HCT116 (cell line): ENCODE measurements around the gene OR6X1. TPM values are rescaled to one million over a fixed set of nuclear protein-coding genes. Genes with fewer than 3 reads are reported as not detected.

Experiments
- ATAC-seq: fragments of 200-7000 bp; cut with Tn5 transposase; 2 replicates; pipeline ENCODE4 v1.9.1; 2020; ENCODE audit warnings: mild to moderate bottlenecking, moderate library complexity
- BruUV-seq: library from RNA; stranded (reverse); fragments of 400-500 nt; replicated peaks from 2 replicates; lab custom pipeline; 2021; lab: Mats Ljungman, UMichigan
- CTCF ChIA-PET: fragments of 300-600 bp; sonication (Branson Sonifier 250); formaldehyde crosslinking; loops from one replicate; lab custom pipeline; 2021; ENCODE audit warnings: antibody characterized with exemption; lab: Charles Lee
- POLR2A ChIA-PET: fragments of 300-600, 350-600 bp; sonication (Branson Sonifier 250); formaldehyde crosslinking; loops from one replicate; lab custom pipeline; 2021; ENCODE audit warnings: antibody characterized with exemption; lab: Charles Lee
- RAD21 ChIA-PET, 2 experiments: fragments of 300-600 bp; sonication (Branson Sonifier 250); formaldehyde crosslinking; loops; one replicate each; lab custom pipeline; 2023; ENCODE audit warnings: low total read pairs in 2 of 2; ENCODE audit not compliant: uncharacterized antibody in 2 of 2, unreplicated experiment in 2 of 2, low non-redundant PET in 1 of 2; lab: Charles Lee
- DNase-seq: peaks from one replicate; pipeline ENCODE4 v3.0.0-alpha.2; 2010; ENCODE audit warnings: low read depth, low spot score
- H2AFZ ChIP-seq: fragments of 200-600 bp; shearing (Covaris generic), sonication (generic); 2 replicates; pipeline ENCODE4 v1.6.1; 2017; ENCODE audit warnings: low read depth, mixed run types, mixed read lengths, antibody characterized with exemption, low read length; ENCODE audit not compliant: poor library complexity, severe bottlenecking
- H3K27ac ChIP-seq: 2 replicates; pipeline ENCODE4 v1.5.1; 2012; ENCODE audit warnings: low read depth, low read length
- H3K27me3 ChIP-seq: fragments of 200-600 bp; sonication (generic); 2 replicates; pipeline ENCODE4 v1.6.1; 2016; ENCODE audit warnings: mixed run types, low read length, mixed read lengths; ENCODE audit not compliant: insufficient read depth
- H3K36me3 ChIP-seq, 2 experiments: fragments of 200-500 bp in 1 of 2; fragments of 200-600 bp in 1 of 2; sonication (Bioruptor generic) in 1 of 2; sonication (generic) in 1 of 2; 2 replicates each; pipeline versions ENCODE4 v1.5.1 to v1.6.1; 2014 to 2016; ENCODE audit warnings: low read length in 2 of 2, inconsistent platforms in 1 of 2, mixed read lengths in 1 of 2, mixed run types in 1 of 2; ENCODE audit not compliant: insufficient read depth in 2 of 2, control insufficient read depth in 1 of 2
- H3K4me1 ChIP-seq, 2 experiments: fragments of 200-600 bp in 1 of 2; sonication (generic) in 1 of 2; 2 replicates each; pipeline versions ENCODE4 v1.5.1 to v1.6.1; 2012 to 2017; ENCODE audit warnings: low read length in 2 of 2, inconsistent platforms in 1 of 2, mild to moderate bottlenecking in 1 of 2, mixed read lengths in 1 of 2, mixed run types in 1 of 2, moderate library complexity in 1 of 2; ENCODE audit not compliant: insufficient read depth in 2 of 2, control insufficient read depth in 1 of 2
- H3K4me2 ChIP-seq: fragments of 200-600 bp; sonication (generic); 2 replicates; pipeline ENCODE4 v1.6.1; 2017; ENCODE audit warnings: mixed run types, low read length, mixed read lengths
- H3K4me3 ChIP-seq, 2 experiments: fragments of 200-600 bp in 1 of 2; sonication (generic) in 1 of 2; replicated peaks in 1 of 2; 2 replicates each; pipeline ENCODE4 v1.5.1; 2011 to 2016; ENCODE audit warnings: low read length in 2 of 2, control low read depth in 1 of 2, low read depth in 1 of 2, mild to moderate bottlenecking in 1 of 2, mixed read lengths in 1 of 2, mixed run types in 1 of 2
- H3K79me2 ChIP-seq: fragments of 200-600 bp; sonication (generic); 2 replicates; pipeline ENCODE4 v1.6.1; 2017; ENCODE audit warnings: mild to moderate bottlenecking, mixed run types, low read length, moderate library complexity, mixed read lengths; ENCODE audit not compliant: insufficient read depth
- H3K9ac ChIP-seq: fragments of 200-600 bp; sonication (generic); 2 replicates; pipeline ENCODE4 v1.6.1; 2016; ENCODE audit warnings: low read length, mixed read lengths
- H3K9me2 ChIP-seq: fragments of 200-600 bp; sonication (generic), shearing (Covaris generic); 2 replicates; pipeline ENCODE4 v1.6.1; 2017; ENCODE audit warnings: mixed run types, mild to moderate bottlenecking, moderate library complexity; ENCODE audit not compliant: insufficient read depth
- H3K9me3 ChIP-seq, 2 experiments: fragments of 200-500 bp in 1 of 2; fragments of 200-600 bp in 1 of 2; sonication (Bioruptor generic) in 1 of 2; sonication (generic) in 1 of 2; 2 replicates each; pipeline ENCODE4 v1.6.1; 2014 to 2017; ENCODE audit warnings: low read length in 2 of 2, mixed read lengths in 2 of 2, inconsistent platforms in 1 of 2, low read depth in 1 of 2, mild to moderate bottlenecking in 1 of 2, mixed run types in 1 of 2, moderate library complexity in 1 of 2; ENCODE audit not compliant: control insufficient read depth in 1 of 2, insufficient read depth in 1 of 2
- H4K20me1 ChIP-seq: fragments of 200-600 bp; sonication (generic), shearing (Covaris generic); 2 replicates; pipeline ENCODE4 v1.6.1; 2017; ENCODE audit warnings: mixed run types, mild to moderate bottlenecking, moderate library complexity; ENCODE audit not compliant: insufficient read depth
- ATF3 ChIP-seq: IDR thresholded peaks from 2 replicates; pipeline ENCODE4 v1.6.1; 2012
- CBX3 ChIP-seq: IDR thresholded peaks from 2 replicates; pipeline ENCODE4 v1.6.1; 2012; ENCODE audit warnings: low read depth
- CEBPB ChIP-seq: IDR thresholded peaks from 2 replicates; pipeline ENCODE4 v1.6.1; 2012; ENCODE audit warnings: low read depth
- CTCF ChIP-seq, 3 experiments: fragments of 200-600 bp in 1 of 3; sonication (generic) in 1 of 3; IDR thresholded peaks in 2 of 3; conservative IDR thresholded peaks in 1 of 3; 2 replicates each; pipeline ENCODE4 v1.5.1; 2012 to 2017; ENCODE audit warnings: low read depth in 2 of 3, low read length in 2 of 3, antibody characterized with exemption in 1 of 3, borderline replicate concordance in 1 of 3, control low read depth in 1 of 3, mild to moderate bottlenecking in 1 of 3, mixed read lengths in 1 of 3, mixed run types in 1 of 3, moderate library complexity in 1 of 3; ENCODE audit not compliant: insufficient read depth in 1 of 3
- EGR1 ChIP-seq: IDR thresholded peaks from 2 replicates; pipeline ENCODE4 v1.6.1; 2012; ENCODE audit warnings: low read depth
- ELF1 ChIP-seq: IDR thresholded peaks from 2 replicates; pipeline ENCODE4 v1.6.1; 2012; ENCODE audit warnings: low read depth, borderline replicate concordance
- EZH2phosphoT487 ChIP-seq: fragments of 200-600 bp; IDR thresholded peaks from 2 replicates; pipeline ENCODE4 v1.6.1; 2018; ENCODE audit warnings: antibody characterized with exemption, borderline replicate concordance
- JUND ChIP-seq: IDR thresholded peaks from 2 replicates; pipeline ENCODE4 v1.6.1; 2012
- POLR2A ChIP-seq: IDR thresholded peaks from 2 replicates; pipeline ENCODE4 v1.7.0; 2011; ENCODE audit warnings: borderline replicate concordance; ENCODE audit not compliant: insufficient read depth, insufficient read length; ENCODE audit errors: extremely low read depth
- POLR2AphosphoS5 ChIP-seq: IDR thresholded peaks from 2 replicates; pipeline ENCODE4 v1.6.1; 2011; ENCODE audit warnings: mild to moderate bottlenecking, low read depth, low read length, moderate library complexity
- RAD21 ChIP-seq: IDR thresholded peaks from 2 replicates; pipeline ENCODE4 v1.6.1; 2012; ENCODE audit warnings: low read depth, mild to moderate bottlenecking
- SIN3A ChIP-seq: IDR thresholded peaks from 2 replicates; pipeline ENCODE4 v1.6.1; 2012; ENCODE audit warnings: low read depth
- TCF7L2 ChIP-seq: IDR thresholded peaks from 2 replicates; pipeline ENCODE4 v1.7.0; 2011; ENCODE audit warnings: borderline replicate concordance, inconsistent platforms; ENCODE audit not compliant: insufficient read depth, insufficient read length; ENCODE audit errors: extremely low read depth
- ZBTB33 ChIP-seq: IDR thresholded peaks from 2 replicates; pipeline ENCODE4 v1.6.1; 2011; ENCODE audit warnings: mild to moderate bottlenecking, low read length, moderate library complexity; ENCODE audit not compliant: insufficient replicate concordance; ENCODE audit errors: extremely low read depth
- ZFX ChIP-seq: fragments of 450-650 bp; IDR thresholded peaks from 2 replicates; pipeline ENCODE4 v1.6.1; 2017
- ZNF274 ChIP-seq: fragments of 200-500 bp; sonication (Bioruptor generic); IDR thresholded peaks from 2 replicates; pipeline ENCODE4 v1.6.1; 2014; ENCODE audit warnings: mild to moderate bottlenecking, low read depth, low read length, inconsistent platforms
- intact Hi-C: fragments of 100-400 bp; cut with micrococcal nuclease; formaldehyde crosslinking; loops from 2 replicates; pipeline ENCODE4 v1.10.0; 2022
- total RNA-seq: library from RNA; stranded (reverse); gene quantifications from one replicate; pipeline ENCODE4 v1.2.1, GENCODE V29; 2021; ENCODE audit not compliant: unreplicated experiment

The OR6X1 gene
- total RNA-seq, 1 experiment from 2014 or later, result not detected

GRCh38 chr11:123773026-123773425 is 18.7 kb upstream of the OR6X1 start:
- Histone ChIP-seq H3K9me2 (no peaks in the 10 kb centered on the region), H3K27me3 (no peaks in the 10 kb centered on the region), H3K36me3 (no peaks in the 10 kb centered on the region), H2AFZ (no peak overlapping the region), H3K27ac (no peak overlapping the region), H3K79me2 (no peaks in the 10 kb centered on the region), H4K20me1 (no peaks in the 10 kb centered on the region), H3K4me2 (no peak overlapping the region), H3K9ac (no peak overlapping the region), H3K4me3 (no peak overlapping the region), H3K9me3 (no peaks in the 10 kb centered on the region), H3K4me1 (no peaks in the 10 kb centered on the region)
- no TSS peak for BruUV-seq
- TF ChIP-seq TCF7L2 (no peak), POLR2AphosphoS5 (no peak), EGR1 (no peak), ZFX (no peak), CEBPB (no peak), CBX3 (no peak), EZH2phosphoT487 (no peak), SIN3A (no peak)
- ChIA-PET RAD21 (no interaction called here), CTCF (no interaction called here), POLR2A (no interaction called here)
- DNase-seq, result no peak
- intact Hi-C loops, result no loop called here
- ATAC-seq, result no peak

- Histone ChIP-seq H4K20me1 (no peaks in the 10 kb centered on the region), H3K4me1 (no peaks in the 10 kb centered on the region), H3K36me3 (no peaks in the 10 kb centered on the region), H3K27me3 (no peaks in the 10 kb centered on the region), H3K9me2 (no peaks in the 10 kb centered on the region), H3K9me3 (no peaks in the 10 kb centered on the region), H2AFZ (no peak overlapping the region), H3K9ac (no peak overlapping the region), H3K4me3 (no peak overlapping the region), H3K79me2 (no peaks in the 10 kb centered on the region), H3K27ac (no peak overlapping the region), H3K4me2 (no peak overlapping the region)
- RAD21 ChIA-PET, result no interaction called here
- CTCF ChIA-PET, result no interaction called here
- POLR2A ChIA-PET, result no interaction called here
- BruUV-seq, result no TSS peak
- ATAC-seq (no peak), DNase-seq (no peak)
- intact Hi-C loops, result no loop called here
- TF ChIP-seq ZNF274 (no peak), CBX3 (no peak), JUND (no peak), ELF1 (no peak), POLR2AphosphoS5 (no peak), ZBTB33 (no peak), RAD21 (no peak), POLR2A (no peak), ATF3 (no peak), SIN3A (no peak), CTCF (IDR thresholded peaks at IDR 0.05 in 2 of 3, conservative IDR thresholded peaks at IDR 0.05 in 1 of 3; ENCODE audit: borderline replicate concordance in 1 of 3, insufficient read depth in 1 of 3, low read depth in 2 of 3, low read length in 2 of 3) (no peak), TCF7L2 (no peak)
Measured at GRCh38 chr11:123771664-123772063, 17.3 kb upstream of the OR6X1 start.
